Gastroesophageal sphincter (tissue), 4 donors: Measurements from ENCODE around the gene KCNN3. TPM values are rescaled to one million over a fixed set of nuclear protein-coding genes. Genes with fewer than 3 reads are reported as not detected.

ENCODE experiments used
- ATAC-seq: fragments of 150-250 bp; one replicate; pipeline ENCODE4 v1.9.1; 2016; ENCODE audit warnings: mild to moderate bottlenecking, moderate library complexity
- H3K27ac ChIP-seq, 4 donors: fragments of 200-600 bp; sonication (generic) in 3 of 4; 1 replicate in 3 of 4; 2 replicates in 1 of 4; pipeline ENCODE4 v1.5.1; 2016 to 2019
- H3K27me3 ChIP-seq: fragments of 200-600 bp; sonication (generic); one replicate; pipeline ENCODE4 v1.5.1; 2019
- H3K36me3 ChIP-seq, 2 donors: fragments of 200-600 bp; sonication (generic); one replicate each; pipeline ENCODE4 v1.5.1; 2019; ENCODE audit warnings: control low read depth in 1 of 2
- H3K4me1 ChIP-seq, 3 donors: fragments of 200-600 bp; sonication (generic); 1 replicate in 2 of 3; 2 replicates in 1 of 3; pipeline ENCODE4 v1.5.1; 2016 to 2019; ENCODE audit warnings: control low read depth in 2 of 3
- H3K4me3 ChIP-seq, 2 donors: fragments of 200-600 bp; sonication (generic); one replicate each; pipeline ENCODE4 v1.5.1; 2019; ENCODE audit warnings: mild to moderate bottlenecking in 1 of 2, moderate library complexity in 1 of 2
- H3K9me3 ChIP-seq, 3 donors: fragments of 200-600 bp; sonication (generic); one replicate each; pipeline ENCODE4 v1.5.1; 2017 to 2019; ENCODE audit warnings: control low read depth in 2 of 3
- EP300 ChIP-seq: sonication (generic); formaldehyde crosslinking; IDR thresholded peaks from one replicate; pipeline ENCODE4 v1.6.1; 2017; ENCODE audit warnings: antibody characterized with exemption, mild to moderate bottlenecking
- POLR2A ChIP-seq, 2 donors: fragments of 450-650 bp; IDR thresholded peaks; one replicate each; pipeline ENCODE4 v1.6.1; 2017; ENCODE audit warnings: antibody characterized with exemption in 2 of 2, mild to moderate bottlenecking in 2 of 2, moderate library complexity in 1 of 2
- POLR2AphosphoS5 ChIP-seq: sonication (generic); formaldehyde crosslinking; IDR thresholded peaks from one replicate; pipeline ENCODE4 v1.6.1; 2017; ENCODE audit warnings: antibody characterized with exemption
- WGBS, 2 donors: methylation state at CpG; one replicate each; pipeline ENCODE4 v1.1.5; 2018; ENCODE audit warnings: low coverage in 1 of 2; 5-methylcytosine and 5-hydroxymethylcytosine counted together
- total RNA-seq, 4 donors: library from RNA; depleted of rRNA; stranded (reverse); fragments of >200 nt; gene quantifications; one replicate each; pipeline ENCODE4 v1.1.0, GENCODE V29; 2016
- TF ChIP-seq, protein P1 (sequence below), 4 experiments: fragments of 200-600 bp in 2 of 4; fragments of 450-650 bp in 2 of 4; sonication (generic) in 1 of 4; IDR thresholded peaks; one replicate each; pipeline ENCODE4 v1.5.1; 2017 to 2019; ENCODE audit warnings: antibody characterized with exemption in 4 of 4, mild to moderate bottlenecking in 2 of 4, moderate library complexity in 2 of 4

KCNN3 gene
- total RNA-seq, 4 donors from 2014 or later = 1.8 to 13.7 (median 8.1) TPM

DNA sequence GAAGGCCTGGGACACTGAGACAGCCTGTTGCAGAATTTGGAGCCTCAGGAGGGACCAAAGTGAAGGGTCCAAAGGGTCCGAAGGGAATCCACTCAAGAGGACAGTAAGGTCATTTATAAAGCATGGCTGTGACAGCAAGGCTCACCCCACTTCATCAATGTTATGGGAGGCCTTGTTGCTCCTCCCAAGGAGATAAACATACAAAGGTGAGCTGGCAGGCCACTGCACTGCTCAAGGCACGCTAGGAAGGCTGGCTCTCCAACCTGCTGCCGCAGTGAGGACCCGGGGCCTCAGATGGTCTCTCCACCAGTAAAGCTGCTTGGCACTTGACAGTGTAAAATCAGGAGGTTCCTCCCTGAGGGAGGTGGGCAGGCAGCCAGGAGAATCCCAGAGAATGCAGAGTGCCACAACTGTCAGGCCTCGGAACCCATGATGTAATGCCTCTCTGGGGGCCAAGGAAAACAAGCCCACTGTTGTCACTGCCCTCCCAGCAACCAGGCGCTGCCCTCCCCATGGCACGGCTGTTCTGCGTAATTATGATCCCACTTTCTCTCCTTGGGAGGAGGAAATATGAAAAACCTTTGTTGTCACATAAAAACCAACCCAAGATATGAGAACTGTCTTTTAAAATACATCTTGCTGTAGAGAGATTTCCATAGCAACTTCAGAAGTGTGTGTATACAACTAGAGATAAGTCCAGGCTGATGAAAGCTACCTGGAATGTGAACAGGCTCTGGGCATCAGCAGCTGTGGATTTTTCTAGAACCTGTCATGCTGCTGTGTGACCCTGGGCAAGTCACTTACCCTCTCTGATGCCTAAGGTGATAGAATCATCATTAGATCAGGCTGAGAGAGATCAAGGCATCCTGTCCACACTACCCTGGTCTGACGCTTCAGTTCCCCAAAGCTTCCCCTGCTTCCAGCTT, 102.5 kb downstream of the KCNN3 start:
- Histone ChIP-seq H3K27me3 (peaks cover 27% of the 10 kb centered on the region), H3K36me3 (no peaks in the 10 kb centered on the region), H3K27ac (peak overlapping the region in 3 of 4 donors; percentile 1 to 55 (median 19)), H3K4me3 (no peak overlapping the region), H3K9me3 (no peaks in the 10 kb centered on the region), H3K4me1 (peaks cover 0 to 25% (median 12%) of the 10 kb centered on the region in 3 donors)
- no peak for ATAC-seq
- WGBS, 2 donors = 23 to 38% methylated on average over 6 to 9 of the region's 9 CpGs
- TF ChIP-seq EP300 (no peak), POLR2AphosphoS5 (no peak), POLR2A (IDR thresholded peaks at IDR 0.05) (no peak)
- TF ChIP-seq, protein P1, sequence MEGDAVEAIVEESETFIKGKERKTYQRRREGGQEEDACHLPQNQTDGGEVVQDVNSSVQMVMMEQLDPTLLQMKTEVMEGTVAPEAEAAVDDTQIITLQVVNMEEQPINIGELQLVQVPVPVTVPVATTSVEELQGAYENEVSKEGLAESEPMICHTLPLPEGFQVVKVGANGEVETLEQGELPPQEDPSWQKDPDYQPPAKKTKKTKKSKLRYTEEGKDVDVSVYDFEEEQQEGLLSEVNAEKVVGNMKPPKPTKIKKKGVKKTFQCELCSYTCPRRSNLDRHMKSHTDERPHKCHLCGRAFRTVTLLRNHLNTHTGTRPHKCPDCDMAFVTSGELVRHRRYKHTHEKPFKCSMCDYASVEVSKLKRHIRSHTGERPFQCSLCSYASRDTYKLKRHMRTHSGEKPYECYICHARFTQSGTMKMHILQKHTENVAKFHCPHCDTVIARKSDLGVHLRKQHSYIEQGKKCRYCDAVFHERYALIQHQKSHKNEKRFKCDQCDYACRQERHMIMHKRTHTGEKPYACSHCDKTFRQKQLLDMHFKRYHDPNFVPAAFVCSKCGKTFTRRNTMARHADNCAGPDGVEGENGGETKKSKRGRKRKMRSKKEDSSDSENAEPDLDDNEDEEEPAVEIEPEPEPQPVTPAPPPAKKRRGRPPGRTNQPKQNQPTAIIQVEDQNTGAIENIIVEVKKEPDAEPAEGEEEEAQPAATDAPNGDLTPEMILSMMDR (IDR thresholded peaks at IDR 0.05) = no peak

DNA sequence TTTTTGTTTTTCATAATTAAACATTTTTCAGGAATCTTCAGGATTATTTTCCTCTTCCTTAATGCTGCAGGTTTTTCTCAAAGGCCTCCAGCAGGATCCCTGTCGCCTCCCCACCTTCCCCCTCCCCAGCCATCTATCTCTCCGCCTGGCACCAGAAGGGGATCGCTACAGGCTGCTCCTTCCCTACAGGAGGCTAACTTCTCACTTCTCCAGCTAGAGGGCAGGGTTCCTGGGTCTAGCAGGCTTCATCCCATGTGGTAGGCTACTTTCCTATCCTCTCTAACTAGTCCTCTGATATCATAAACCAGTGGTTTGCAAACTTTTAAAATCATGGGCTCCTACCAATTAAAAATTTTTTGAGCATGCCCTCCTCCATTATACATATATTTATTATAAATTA, 104.1 kb downstream of the KCNN3 start:
- peaks cover 34% of the 10 kb centered on the region for H3K27me3 ChIP-seq
- ATAC-seq = no peak
- WGBS, 2 donors = 71 to 100% methylated on average over 1 of the region's 3 CpGs
- peaks cover 0 to 25% (median 12%) of the 10 kb centered on the region in 3 donors for H3K4me1 ChIP-seq
- H3K36me3 ChIP-seq = no peaks in the 10 kb centered on the region
- H3K4me3 ChIP-seq = no peak overlapping the region
- H3K27ac ChIP-seq = no peak overlapping the region
- TF ChIP-seq POLR2A (IDR thresholded peaks at IDR 0.05) = no peak
- TF ChIP-seq, protein P1 (IDR thresholded peaks at IDR 0.05) = peak in 1 of 4 experiments; percentile 34
- no peaks in the 10 kb centered on the region for H3K9me3 ChIP-seq

- H3K4me1 ChIP-seq = peaks cover 0 to 36% (median 15%) of the 10 kb centered on the region in 3 donors
- TF ChIP-seq, protein P1 (IDR thresholded peaks at IDR 0.05) = no peak
- no peak for TF ChIP-seq POLR2A (IDR thresholded peaks at IDR 0.05)
- no peak for TF ChIP-seq EP300
- TF ChIP-seq POLR2AphosphoS5 = no peak
- H3K4me3 ChIP-seq = no peak overlapping the region
- ATAC-seq = no peak
- no peaks in the 10 kb centered on the region for H3K36me3 ChIP-seq
- H3K27me3 ChIP-seq = peaks cover 45% of the 10 kb centered on the region
- WGBS, 2 donors = 83 to 92% methylated on average over 3 of the region's 3 CpGs
- no peak overlapping the region for H3K27ac ChIP-seq
- no peaks in the 10 kb centered on the region for H3K9me3 ChIP-seq
Observed at GRCh38 chr1:154764773-154765172, 105.3 kb downstream of the KCNN3 start.

DNA sequence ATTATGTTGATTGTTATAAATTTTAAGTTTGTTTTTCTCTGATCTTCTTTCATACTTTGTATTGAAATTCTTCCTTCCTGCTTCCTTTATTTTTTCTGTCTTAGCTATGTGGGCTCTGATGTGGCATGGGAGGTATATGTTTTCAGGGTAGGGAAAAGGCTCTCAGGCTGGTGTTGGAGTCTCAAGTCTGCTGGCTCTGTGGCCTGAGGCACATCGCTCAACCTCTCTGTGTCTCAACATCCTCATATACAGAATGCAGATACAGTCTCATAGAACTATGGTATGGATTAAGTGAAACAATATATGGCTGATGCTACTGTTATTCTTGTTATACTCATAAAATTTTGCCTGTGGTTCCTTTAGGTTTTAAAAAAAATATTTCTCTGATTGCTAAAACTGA, 105.9 kb downstream of the KCNN3 start:
- H3K4me1 ChIP-seq = peaks cover 0 to 34% (median 15%) of the 10 kb centered on the region in 3 donors
- WGBS, 2 donors = 100% methylated on average over 1 of the region's 1 CpG
- H3K27ac ChIP-seq = no peak overlapping the region
- H3K9me3 ChIP-seq = no peaks in the 10 kb centered on the region
- TF ChIP-seq, protein P1 (IDR thresholded peaks at IDR 0.05) = no peak
- TF ChIP-seq POLR2A (IDR thresholded peaks at IDR 0.05) (no peak), EP300 (no peak), POLR2AphosphoS5 (no peak)
- no peaks in the 10 kb centered on the region for H3K36me3 ChIP-seq
- ATAC-seq = no peak
- no peak overlapping the region for H3K4me3 ChIP-seq
- peaks cover 51% of the 10 kb centered on the region for H3K27me3 ChIP-seq

- H3K4me1 ChIP-seq = peaks cover 0 to 10% (median 3%) of the 10 kb centered on the region in 3 donors
- peak; percentile 74 for ATAC-seq
- peak overlapping the region in 1 of 2 donors; percentile 46 for H3K4me3 ChIP-seq
- H3K36me3 ChIP-seq = no peaks in the 10 kb centered on the region
- no peaks in the 10 kb centered on the region for H3K9me3 ChIP-seq
- TF ChIP-seq, protein P1 (IDR thresholded peaks at IDR 0.05) = peak; percentile 56 to 92 (median 68)
- no peak for TF ChIP-seq POLR2AphosphoS5
- no peak for TF ChIP-seq EP300
- no peak for TF ChIP-seq POLR2A (IDR thresholded peaks at IDR 0.05)
- H3K27me3 ChIP-seq = peaks cover 46% of the 10 kb centered on the region
- peak overlapping the region in 1 of 4 donors; percentile 42 for H3K27ac ChIP-seq
- 20 to 51% methylated on average over 1 to 7 of the region's 54 CpGs for WGBS, 2 donors
Observed at GRCh38 chr1:154760469-154760933, 109.6 kb downstream of the KCNN3 start.
